Activated CD4-positive, alpha-beta T cell treated with anti-CD3 and anti-CD28 coated beads, Interleukin-2, amount 50 U/mL, for 24 hours (primary cell): ENCODE data around the gene MOAP1.
"Not testable (repeated sequence)": the region's sequence is repeated elsewhere in the genome, so short reads cannot be mapped to it uniquely, and the experiment has no call there.

Experiments used
- DNase-seq, 2 donors: peaks; one replicate each; pipeline ENCODE4 v3.0.0-alpha.2; 2020; ENCODE audit warnings: low read depth in 1 of 2, low spot score in 1 of 2

The MOAP1 gene

GRCh38 chr14:93150227-93151208 lies 34.2 kb downstream of the MOAP1 start:
- DNase-seq = no peak

- DNase-seq = no peak
Measured at GRCh38 chr14:93148979-93149378, 35.7 kb downstream of the MOAP1 start.

GRCh38 chr14:93146119-93146518 lies 38.6 kb downstream of the MOAP1 start:
- no peak for DNase-seq

GRCh38 chr14:93142854-93143652 lies 41.6 kb downstream of the MOAP1 start:
- no peak for DNase-seq

GRCh38 chr14:93137864-93138263 lies 46.8 kb downstream of the MOAP1 start:
- DNase-seq = no peak

GRCh38 chr14:93136508-93136907 lies 48.2 kb downstream of the MOAP1 start:
- not testable (repeated sequence) for DNase-seq

GRCh38 chr14:93136009-93136408 lies 48.7 kb downstream of the MOAP1 start:
- DNase-seq = no peak

- no peak for DNase-seq
Measured at GRCh38 chr14:93135399-93135798, 49.3 kb downstream of the MOAP1 start.

GRCh38 chr14:93133464-93133863 lies 51.2 kb downstream of the MOAP1 start:
- no peak for DNase-seq

GRCh38 chr14:93132472-93133065 lies 52.1 kb downstream of the MOAP1 start:
- no peak for DNase-seq
